IMR-90 (cell line): ENCODE results near the gene CD180. TPM values are rescaled to one million over a fixed set of nuclear protein-coding genes. Genes with fewer than 3 reads are reported as not detected.

Experiments
- ATAC-seq: fragments of 200-7000 bp; cut with Tn5 transposase; 2 replicates; pipeline ENCODE4 v1.9.1; 2020; ENCODE audit warnings: low read depth, mild to moderate bottlenecking, moderate library complexity
- BruUV-seq: library from RNA; stranded (reverse); fragments of 400-500 nt; replicated peaks from 2 replicates; lab custom pipeline; 2021; lab: Mats Ljungman, UMichigan
- CTCF ChIA-PET: fragments of 300-600 bp; formaldehyde crosslinking; extraction: SDS; loops from one replicate; lab custom pipeline; 2021; ENCODE audit warnings: antibody characterized with exemption; lab: Yijun Ruan, JAX
- POLR2A ChIA-PET: fragments of 300-600 bp; sonication (Branson Sonifier 250); formaldehyde crosslinking; loops from one replicate; lab custom pipeline; 2022; ENCODE audit warnings: antibody characterized with exemption; ENCODE audit not compliant: unreplicated experiment; lab: Charles Lee
- DNase-seq: peaks from one replicate; pipeline ENCODE4 v3.0.0; 2013
- H2AFZ ChIP-seq: replicated peaks from 2 replicates; pipeline ENCODE3; 2013; ENCODE audit warnings: low read length, mild to moderate bottlenecking; ENCODE audit not compliant: poor library complexity
- H2AK5ac ChIP-seq: 2 replicates; pipeline ENCODE4 v1.6.1; 2013; ENCODE audit warnings: low read depth, low read length, inconsistent platforms
- H2AK9ac ChIP-seq: replicated peaks from 2 replicates; pipeline ENCODE3; 2013; ENCODE audit warnings: mild to moderate bottlenecking, low read depth, low read length, moderate library complexity; ENCODE audit not compliant: poor library complexity
- H2BK120ac ChIP-seq: 2 replicates; pipeline ENCODE4 v1.6.1; 2013; ENCODE audit warnings: low read depth, low read length, inconsistent platforms
- H2BK15ac ChIP-seq: 3 replicates; pipeline ENCODE4 v1.6.1; 2013; ENCODE audit warnings: low read depth, low read length, inconsistent platforms
- H2BK20ac ChIP-seq: 2 replicates; pipeline ENCODE4 v1.6.1; 2013; ENCODE audit warnings: low read depth, mild to moderate bottlenecking, inconsistent platforms, low read length, moderate library complexity
- H2BK5ac ChIP-seq: 2 replicates; pipeline ENCODE4 v1.6.1; 2013; ENCODE audit warnings: mild to moderate bottlenecking, low read depth, low read length, inconsistent platforms; ENCODE audit not compliant: poor library complexity, severe bottlenecking
- H3K14ac ChIP-seq: replicated peaks from 2 replicates; pipeline ENCODE4 v1.6.1; 2013; ENCODE audit warnings: low read depth, low read length, inconsistent platforms
- H3K18ac ChIP-seq: 2 replicates; pipeline ENCODE4 v1.6.1; 2013; ENCODE audit warnings: low read depth, low read length, control low read depth
- H3K23ac ChIP-seq: 2 replicates; pipeline ENCODE4 v1.6.1; 2013; ENCODE audit warnings: low read depth, low read length, inconsistent platforms
- H3K27ac ChIP-seq: 2 replicates; pipeline ENCODE4 v1.5.1; 2013; ENCODE audit warnings: mild to moderate bottlenecking, control low read depth, low read length; ENCODE audit not compliant: insufficient read depth
- H3K27me3 ChIP-seq: 2 replicates; pipeline ENCODE4 v1.6.1; 2013; ENCODE audit warnings: low read length; ENCODE audit not compliant: control insufficient read depth, insufficient read depth
- H3K36me3 ChIP-seq: 2 replicates; pipeline ENCODE4 v1.6.1; 2013; ENCODE audit warnings: low read length, mixed read lengths; ENCODE audit not compliant: control insufficient read depth, insufficient read depth
- H3K4ac ChIP-seq: 2 replicates; pipeline ENCODE4 v1.6.1; 2013; ENCODE audit warnings: low read depth, low read length, inconsistent platforms
- H3K4me1 ChIP-seq: 2 replicates; pipeline ENCODE4 v1.6.1; 2013; ENCODE audit warnings: low read length, mixed read lengths; ENCODE audit not compliant: control insufficient read depth, insufficient read depth
- H3K4me2 ChIP-seq: 2 replicates; pipeline ENCODE4 v1.6.1; 2013; ENCODE audit warnings: low read depth, mild to moderate bottlenecking, control low read depth, low read length, moderate library complexity
- H3K4me3 ChIP-seq: 2 replicates; pipeline ENCODE4 v1.5.1; 2013; ENCODE audit warnings: low read depth, mild to moderate bottlenecking, control low read depth, low read length, moderate library complexity; ENCODE audit not compliant: insufficient read depth
- H3K56ac ChIP-seq: 2 replicates; pipeline ENCODE4 v1.6.1; 2013; ENCODE audit warnings: low read length, inconsistent platforms; ENCODE audit not compliant: insufficient read depth; ENCODE audit errors: extremely low read depth
- H3K79me1 ChIP-seq, 2 experiments: 2 replicates each; pipeline ENCODE4 v1.6.1; 2013; ENCODE audit warnings: low read length in 2 of 2, inconsistent platforms in 1 of 2, low read depth in 1 of 2
- H3K9ac ChIP-seq: 2 replicates; pipeline ENCODE4 v1.6.1; 2013; ENCODE audit warnings: low read depth, low read length, control low read depth
- H3K9me1 ChIP-seq: 2 replicates; pipeline ENCODE4 v1.6.1; 2013; ENCODE audit warnings: low read length, inconsistent platforms; ENCODE audit not compliant: insufficient read depth
- H3K9me3 ChIP-seq: 2 replicates; pipeline ENCODE4 v1.6.1; 2013; ENCODE audit warnings: low read length; ENCODE audit not compliant: control insufficient read depth, insufficient read depth
- H4K20me1 ChIP-seq: 2 replicates; pipeline ENCODE4 v1.6.1; 2013; ENCODE audit warnings: low read length, inconsistent platforms; ENCODE audit not compliant: insufficient read depth
- H4K5ac ChIP-seq: 2 replicates; pipeline ENCODE4 v1.6.1; 2013; ENCODE audit warnings: mild to moderate bottlenecking, low read depth, low read length, control low read depth
- H4K8ac ChIP-seq, 2 experiments: 2 replicates each; pipeline ENCODE4 v1.6.1; 2013; ENCODE audit warnings: low read depth in 2 of 2, low read length in 2 of 2, control low read depth in 1 of 2, inconsistent platforms in 1 of 2
- H4K91ac ChIP-seq: 2 replicates; pipeline ENCODE4 v1.6.1; 2013; ENCODE audit warnings: low read depth, low read length, inconsistent platforms; ENCODE audit not compliant: insufficient read depth
- BHLHE40 ChIP-seq: fragments of 150-350 bp; IDR thresholded peaks from 2 replicates; pipeline ENCODE4 v1.6.1; 2016; ENCODE audit warnings: mild to moderate bottlenecking, low read depth, low read length
- CEBPB ChIP-seq: IDR thresholded peaks from 2 replicates; pipeline ENCODE4 v1.6.1; 2012; ENCODE audit warnings: low read depth, low read length, improper control_type of control experiment
- CHD1 ChIP-seq: IDR thresholded peaks from 2 replicates; pipeline ENCODE4 v1.6.1; 2012; ENCODE audit warnings: low read depth, low read length, improper control_type of control experiment
- CTCF ChIP-seq: conservative IDR thresholded peaks from 2 replicates; pipeline ENCODE4 v1.5.1; 2012; ENCODE audit warnings: mild to moderate bottlenecking, low read depth, low read length, improper control_type of control experiment
- FOS ChIP-seq: fragments of 150-350 bp; IDR thresholded peaks from 2 replicates; pipeline ENCODE4 v1.6.1; 2016; ENCODE audit warnings: low read depth, low read length
- MAFK ChIP-seq: IDR thresholded peaks from 2 replicates; pipeline ENCODE4 v1.6.1; 2012; ENCODE audit warnings: low read depth, low read length, improper control_type of control experiment
- MAZ ChIP-seq: IDR thresholded peaks from 2 replicates; pipeline ENCODE4 v1.6.1; 2012; ENCODE audit warnings: low read depth, mild to moderate bottlenecking, low read length, improper control_type of control experiment, moderate library complexity, borderline replicate concordance
- MXI1 ChIP-seq: IDR thresholded peaks from 2 replicates; pipeline ENCODE4 v1.6.1; 2012; ENCODE audit warnings: low read depth, mild to moderate bottlenecking, low read length, moderate library complexity, borderline replicate concordance
- NFE2L2 ChIP-seq: fragments of 150-350 bp; IDR thresholded peaks from 2 replicates; pipeline ENCODE4 v1.6.1; 2016; ENCODE audit warnings: low read depth, mild to moderate bottlenecking, low read length
- POLR2A ChIP-seq: IDR thresholded peaks from 2 replicates; pipeline ENCODE4 v1.6.1; 2012; ENCODE audit warnings: mild to moderate bottlenecking, low read depth, low read length
- RAD21 ChIP-seq: IDR thresholded peaks from 2 replicates; pipeline ENCODE4 v1.6.1; 2012; ENCODE audit warnings: low read length, improper control_type of control experiment
- RCOR1 ChIP-seq: IDR thresholded peaks from 2 replicates; pipeline ENCODE4 v1.6.1; 2012; ENCODE audit warnings: mild to moderate bottlenecking, low read length, improper control_type of control experiment; ENCODE audit not compliant: insufficient replicate concordance
- RFX5 ChIP-seq: IDR thresholded peaks from 2 replicates; pipeline ENCODE4 v1.8.0; 2012; ENCODE audit warnings: low read depth, mild to moderate bottlenecking, low read length, moderate library complexity
- SMC3 ChIP-seq: fragments of 150-350 bp; IDR thresholded peaks from 2 replicates; pipeline ENCODE4 v1.6.1; 2016; ENCODE audit warnings: low read depth, mild to moderate bottlenecking, antibody characterized with exemption, low read length, moderate library complexity
- WGBS, 2 experiments: methylation state at CpG; one replicate each; pipeline versions ENCODE4 v1.1.5 to v1.1.7; 2013; ENCODE audit warnings: missing lambda C conversion rate in 2 of 2; ENCODE audit not compliant: insufficient read length in 1 of 2; ENCODE audit errors: extremely low coverage in 2 of 2; 5-methylcytosine and 5-hydroxymethylcytosine counted together
- dilution Hi-C: fragments of 300-500 bp; cut with HindIII; formaldehyde crosslinking; loops from one replicate; pipeline ENCODE4 v1.14.3; 2018; ENCODE audit warnings: low sequenced_read_pairs; ENCODE audit not compliant: unreplicated experiment
- in situ Hi-C: fragments of 300-500 bp; cut with MboI; formaldehyde crosslinking; loops from 3 replicates; pipeline ENCODE4 v1.14.3; 2019; ENCODE audit warnings: low sequenced_read_pairs, inconsistent platforms, mixed read lengths
- intact Hi-C: fragments of 100-400 bp; cut with micrococcal nuclease; formaldehyde crosslinking; loops from 2 replicates; pipeline ENCODE4 v1.10.0; 2022
- polyA plus RNA-seq, 3 experiments: library from polyadenylated mRNA; depleted of rRNA; stranded (reverse); fragments of >200 nt; gene quantifications; 2 replicates each; pipeline ENCODE4 v1.2.3, GENCODE V29; 2012; ENCODE audit warnings: low replicate concordance in 1 of 3
- total RNA-seq: library from RNA; depleted of rRNA; stranded (reverse); fragments of >200 nt; gene quantifications from 2 replicates; pipeline ENCODE4 v1.2.3, GENCODE V29; 2012
- TF ChIP-seq, protein P1 (sequence below): fragments of 150-350 bp; IDR thresholded peaks from 2 replicates; pipeline ENCODE4 v1.6.1; 2017; ENCODE audit warnings: mild to moderate bottlenecking, antibody characterized with exemption, low read length, low read depth
- TF ChIP-seq, protein P2 (sequence below): fragments of 150-350 bp; IDR thresholded peaks from 2 replicates; pipeline ENCODE4 v1.6.1; 2016; ENCODE audit warnings: low read depth, mild to moderate bottlenecking, low read length, moderate library complexity, borderline replicate concordance

Gene CD180
- total and polyA plus RNA-seq, 2 of the 4 experiments (the other 2 are of a cell fraction), result not detected

- Histone ChIP-seq H4K5ac (no peak overlapping the region), H3K4ac (no peak overlapping the region), H3K18ac (no peak overlapping the region), H3K27ac (no peak overlapping the region), H3K9me1 (no peaks in the 10 kb centered on the region), H3K14ac (no peak overlapping the region), H4K20me1 (no peaks in the 10 kb centered on the region), H2BK120ac (no peak overlapping the region), H2BK15ac (no peak overlapping the region), H3K56ac (no peak overlapping the region), H4K91ac (no peak overlapping the region), H3K9ac (no peak overlapping the region), H4K8ac (no peak overlapping the region), H3K4me1 (no peaks in the 10 kb centered on the region), H2AK5ac (no peak overlapping the region), H3K9me3 (no peaks in the 10 kb centered on the region), H3K36me3 (no peaks in the 10 kb centered on the region), H3K79me1 (no peaks in the 10 kb centered on the region), H3K27me3 (no peaks in the 10 kb centered on the region), H3K4me2 (no peak overlapping the region), H3K23ac (no peak overlapping the region), H2AK9ac (no peak overlapping the region), H2BK5ac (no peak overlapping the region), H3K4me3 (no peak overlapping the region), H2BK20ac (no peak overlapping the region), H2AFZ (no peak overlapping the region)
- dilution Hi-C loops (no loop called here), intact Hi-C loops (no loop called here), in situ Hi-C loops (no loop called here)
- ChIA-PET POLR2A (no interaction called here), CTCF (no interaction called here)
- BruUV-seq, result no TSS peak
- DNase-seq (no peak), ATAC-seq (no peak)
- TF ChIP-seq RFX5, result no peak
- TF ChIP-seq BHLHE40, result no peak
- no peak for TF ChIP-seq CEBPB
- no peak for TF ChIP-seq RAD21
- TF ChIP-seq CTCF, result no peak
- TF ChIP-seq POLR2A, result no peak
- TF ChIP-seq, protein P1, sequence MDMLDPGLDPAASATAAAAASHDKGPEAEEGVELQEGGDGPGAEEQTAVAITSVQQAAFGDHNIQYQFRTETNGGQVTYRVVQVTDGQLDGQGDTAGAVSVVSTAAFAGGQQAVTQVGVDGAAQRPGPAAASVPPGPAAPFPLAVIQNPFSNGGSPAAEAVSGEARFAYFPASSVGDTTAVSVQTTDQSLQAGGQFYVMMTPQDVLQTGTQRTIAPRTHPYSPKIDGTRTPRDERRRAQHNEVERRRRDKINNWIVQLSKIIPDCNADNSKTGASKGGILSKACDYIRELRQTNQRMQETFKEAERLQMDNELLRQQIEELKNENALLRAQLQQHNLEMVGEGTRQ, result no peak
- no peak for TF ChIP-seq MXI1
- TF ChIP-seq CHD1, result no peak
- no peak for TF ChIP-seq NFE2L2
- TF ChIP-seq MAZ, result no peak
- no peak for TF ChIP-seq RCOR1
- TF ChIP-seq, protein P2, sequence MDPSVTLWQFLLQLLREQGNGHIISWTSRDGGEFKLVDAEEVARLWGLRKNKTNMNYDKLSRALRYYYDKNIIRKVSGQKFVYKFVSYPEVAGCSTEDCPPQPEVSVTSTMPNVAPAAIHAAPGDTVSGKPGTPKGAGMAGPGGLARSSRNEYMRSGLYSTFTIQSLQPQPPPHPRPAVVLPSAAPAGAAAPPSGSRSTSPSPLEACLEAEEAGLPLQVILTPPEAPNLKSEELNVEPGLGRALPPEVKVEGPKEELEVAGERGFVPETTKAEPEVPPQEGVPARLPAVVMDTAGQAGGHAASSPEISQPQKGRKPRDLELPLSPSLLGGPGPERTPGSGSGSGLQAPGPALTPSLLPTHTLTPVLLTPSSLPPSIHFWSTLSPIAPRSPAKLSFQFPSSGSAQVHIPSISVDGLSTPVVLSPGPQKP, result no peak
- TF ChIP-seq SMC3, result no peak
- no peak for TF ChIP-seq FOS
- no peak for TF ChIP-seq MAFK
- 100% methylated on average over 1 of the region's 3 CpGs; no CpG with 5 or more reads in 1 of the 2 experiments for WGBS, 2 experiments
These were observed 12.7 kb downstream of the CD180 start for GRCh38 chr5:67183859-67184258.
